GM06990 (cell line): ENCODE data around the gene APPL2.
"Not testable (repeated sequence)": the region's sequence is repeated elsewhere in the genome, so short reads cannot be mapped to it uniquely, and the experiment has no call there.

Experiments used
- DNase-seq: peaks from one replicate; pipeline ENCODE4 v3.0.0-alpha.2; 2011; ENCODE audit not compliant: insufficient read length; ENCODE audit errors: extremely low read depth
- H3K27me3 ChIP-seq: replicated peaks from 2 replicates; pipeline ENCODE4 v1.6.0; 2011; ENCODE audit warnings: low read length; ENCODE audit not compliant: control insufficient read depth, insufficient read depth
- H3K36me3 ChIP-seq: 2 replicates; pipeline ENCODE4 v1.5.1; 2011; ENCODE audit warnings: low read length; ENCODE audit not compliant: control insufficient read depth, insufficient read depth
- H3K4me3 ChIP-seq: replicated peaks from 2 replicates; pipeline ENCODE4 v1.5.1; 2011; ENCODE audit warnings: low read depth, mild to moderate bottlenecking, control low read depth, low read length
- CTCF ChIP-seq: IDR thresholded peaks from 2 replicates; pipeline ENCODE4 v1.5.1; 2011; ENCODE audit warnings: low read length, control low read depth, mild to moderate bottlenecking, inconsistent platforms; ENCODE audit not compliant: insufficient read depth, poor library complexity, severe bottlenecking

The APPL2 gene

DNA sequence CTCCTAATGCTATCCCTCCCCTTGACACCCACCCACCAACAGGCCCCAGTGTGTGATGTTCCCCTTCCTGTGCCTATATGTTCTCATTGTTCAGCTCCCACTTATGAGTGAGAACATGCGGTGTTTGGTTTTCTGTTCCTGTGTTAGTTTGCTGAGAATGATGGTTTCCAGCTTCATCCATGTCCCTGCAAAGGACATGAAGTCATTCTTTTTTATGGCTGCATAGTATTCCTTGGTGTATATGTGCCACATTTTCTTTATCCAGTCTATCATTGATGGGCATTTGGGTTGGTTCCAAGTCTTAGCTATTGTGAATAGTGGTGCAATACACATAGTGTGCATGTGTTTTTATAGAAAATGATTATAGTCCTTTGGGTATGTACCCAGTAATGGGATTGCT is 56.9 kb downstream of the APPL2 start:
- not testable (repeated sequence) for H3K4me3 ChIP-seq, H3K27me3 ChIP-seq, H3K36me3 ChIP-seq, DNase-seq

- TF ChIP-seq CTCF, result no peak
- DNase-seq, result no peak
- H3K27me3 ChIP-seq, result no peaks in the 10 kb centered on the region
- no peak overlapping the region for H3K4me3 ChIP-seq
- no peaks in the 10 kb centered on the region; the same call in none of the 2 replicates for H3K36me3 ChIP-seq
Measured at GRCh38 chr12:105177208-105177607, 58.8 kb downstream of the APPL2 start.

DNA sequence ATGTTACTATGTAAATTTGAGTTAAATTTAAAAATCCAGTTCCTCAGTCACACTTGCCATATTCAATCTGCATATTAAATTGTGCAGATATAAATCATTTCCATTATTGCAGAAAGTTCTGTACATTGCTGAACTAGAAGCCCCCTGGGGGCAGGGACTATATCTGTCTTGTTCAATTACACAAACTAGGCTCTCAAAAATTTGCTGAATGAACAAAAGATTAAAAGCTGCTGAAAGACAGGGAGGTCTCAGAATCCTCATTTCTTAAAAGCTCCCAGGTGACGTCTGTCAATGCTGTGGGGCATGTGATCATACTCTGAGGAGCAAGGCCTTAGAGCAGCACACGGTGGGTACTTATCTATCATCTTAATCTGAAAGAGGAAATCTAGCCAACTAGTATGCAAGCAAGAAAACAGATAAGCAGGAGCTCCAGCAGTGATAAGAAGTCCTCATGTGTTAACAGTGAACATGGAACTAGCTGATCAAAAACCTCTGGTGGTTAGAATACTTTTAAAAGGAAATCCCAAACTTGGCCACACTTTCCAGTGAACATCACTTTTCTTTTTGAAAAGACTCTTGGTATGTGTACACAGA is 60.5 kb downstream of the APPL2 start:
- DNase-seq, result no peak
- H3K4me3 ChIP-seq, result no peak overlapping the region
- no peaks in the 10 kb centered on the region; the same call in none of the 2 replicates for H3K36me3 ChIP-seq
- no peak for TF ChIP-seq CTCF
- H3K27me3 ChIP-seq, result no peaks in the 10 kb centered on the region

- H3K4me3 ChIP-seq, result no peak overlapping the region
- no peaks in the 10 kb centered on the region; the same call in none of the 2 replicates for H3K36me3 ChIP-seq
- no peak for TF ChIP-seq CTCF
- no peaks in the 10 kb centered on the region for H3K27me3 ChIP-seq
- no peak for DNase-seq
Measured at GRCh38 chr12:105171691-105172436, 64.1 kb downstream of the APPL2 start.

DNA sequence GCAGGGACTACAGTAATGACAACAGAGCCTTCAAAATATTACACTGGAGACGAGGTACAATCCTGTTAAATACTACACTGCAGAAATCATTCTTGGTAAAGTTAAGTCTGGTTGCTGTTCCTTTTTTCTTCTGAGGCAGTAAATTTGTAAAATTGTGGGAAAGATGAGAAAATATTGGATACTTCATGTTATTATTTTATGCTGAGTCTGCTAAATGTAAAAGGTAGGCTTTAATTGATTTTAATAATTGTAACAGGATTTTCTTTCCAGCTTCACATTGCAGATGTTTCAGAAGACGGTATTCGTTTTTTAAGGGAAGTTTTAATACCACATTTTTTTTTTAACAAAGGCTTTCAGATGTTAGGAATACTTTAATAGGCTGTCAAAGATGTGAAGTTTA is 65.8 kb downstream of the APPL2 start:
- no peak for TF ChIP-seq CTCF
- H3K36me3 ChIP-seq, result no peaks in the 10 kb centered on the region; the same call in none of the 2 replicates
- no peaks in the 10 kb centered on the region for H3K27me3 ChIP-seq
- no peak overlapping the region for H3K4me3 ChIP-seq
- DNase-seq, result no peak

DNA sequence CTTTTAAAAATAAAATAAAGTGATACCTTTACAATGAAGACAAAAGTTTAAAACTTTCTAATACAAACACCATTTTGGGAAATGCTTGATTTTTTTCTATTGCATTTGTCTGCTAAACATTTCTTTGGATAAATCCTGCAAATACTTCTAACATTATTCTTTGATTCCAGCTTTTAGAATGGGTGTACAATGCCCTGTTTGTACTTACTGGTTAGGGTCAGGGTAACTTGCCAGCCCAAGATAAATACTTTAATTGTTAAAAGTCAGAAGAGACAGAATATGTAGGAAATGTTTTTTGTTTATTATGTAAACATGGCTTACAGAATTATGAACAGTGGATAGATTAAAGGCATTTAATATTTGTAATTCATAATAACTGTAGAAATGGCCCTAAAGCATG is 68.0 kb downstream of the APPL2 start:
- Histone ChIP-seq H3K4me3 (no peak overlapping the region), H3K27me3 (no peaks in the 10 kb centered on the region), H3K36me3 (peaks cover 4% of the 10 kb centered on the region)
- DNase-seq, result no peak
- TF ChIP-seq CTCF, result no peak
